ENCODE measurements around the gene IFT20. TPM values are rescaled to one million over a fixed set of nuclear protein-coding genes. Genes with fewer than 3 reads are reported as not detected.

Gene IFT20
- total and polyA plus RNA-seq, 10 of the 15 experiments (the other 5 are each of a cell fraction or from before 2014, with no cell fraction given) = 9.4 to 38.2 (median 19.1) TPM

- TF ChIP-seq BCL11A (IDR thresholded peaks at IDR 0.05; ENCODE audit: low read depth, low read length) = no peak
- no peak for TF ChIP-seq MTA2 (IDR thresholded peaks at IDR 0.05; ENCODE audit: low read depth)
- TF ChIP-seq RBBP5 (conservative IDR thresholded peaks at IDR 0.05) = no peak
- TF ChIP-seq MYB (IDR thresholded peaks at IDR 0.05; ENCODE audit: borderline replicate concordance, low read depth, low read length) = no peak
- TF ChIP-seq CEBPB (IDR thresholded peaks at IDR 0.05; ENCODE audit: borderline replicate concordance in 1 of 2, low read depth in 2 of 2, low read length in 2 of 2) = no peak
- TF ChIP-seq YBX1 (IDR thresholded peaks at IDR 0.05) = no peak
- TF ChIP-seq TCF12 (IDR thresholded peaks at IDR 0.05; ENCODE audit: low read depth, low read length) = no peak
- no peak for TF ChIP-seq CBX5 (IDR thresholded peaks at IDR 0.05; ENCODE audit: low read depth)
- no peak for TF ChIP-seq CHD1 (IDR thresholded peaks at IDR 0.05; ENCODE audit: low read depth, low read length)
- no peak for TF ChIP-seq IKZF2 (IDR thresholded peaks at IDR 0.05)
- TF ChIP-seq KLF5 (IDR thresholded peaks at IDR 0.05; ENCODE audit: partially characterized antibody) = no peak
- TF ChIP-seq LARP7 (IDR thresholded peaks at IDR 0.05) = 0 out of 2 replicates have a peak, but pooled peaks have one; percentile 11
- TF ChIP-seq PAX8 (IDR thresholded peaks at IDR 0.05) = no peak
- TF ChIP-seq IRF3 (IDR thresholded peaks at IDR 0.05) = no peak
- no peak for TF ChIP-seq SMAD1 (IDR thresholded peaks at IDR 0.05; ENCODE audit: low read depth, partially characterized antibody)
- TF ChIP-seq BMI1 (IDR thresholded peaks at IDR 0.05; ENCODE audit: borderline replicate concordance) = no peak
- no peak for TF ChIP-seq CEBPZ (IDR thresholded peaks at IDR 0.05; ENCODE audit: low read depth, low read length)
- no peak for TF ChIP-seq SIX5 (IDR thresholded peaks at IDR 0.05; ENCODE audit: low read depth, low read length, severe bottlenecking)
- no peak for TF ChIP-seq PML (IDR thresholded peaks at IDR 0.05; ENCODE audit: low read length)
- TF ChIP-seq ETV6 (conservative IDR thresholded peaks at IDR 0.05 in 1 of 2, IDR thresholded peaks at IDR 0.05 in 1 of 2; ENCODE audit: borderline replicate concordance in 1 of 2, low read depth in 1 of 2) = no peak
- peak; percentile 92 for TF ChIP-seq RAD51 (IDR thresholded peaks at IDR 0.05)
- TF ChIP-seq NFIC (IDR thresholded peaks at IDR 0.05; ENCODE audit: low read depth, low read length) = no peak
- no peak for TF ChIP-seq EZH2 (IDR thresholded peaks at IDR 0.05; ENCODE audit: borderline replicate concordance, control insufficient read depth, low read depth, low read length)
- no peak for TF ChIP-seq GABPA (IDR thresholded peaks at IDR 0.05; ENCODE audit: low read depth)
- no peak for TF ChIP-seq SMAD5 (IDR thresholded peaks at IDR 0.05; ENCODE audit: low read depth)
- no peak for TF ChIP-seq ATF2 (IDR thresholded peaks at IDR 0.05; ENCODE audit: low read length)
- peak in 1 of 2 experiments; percentile 64; a peak in 2 of 4 replicates for TF ChIP-seq SRF (IDR thresholded peaks at IDR 0.05; ENCODE audit: low read depth in 2 of 2, low read length in 2 of 2)
Measured at GRCh38 chr17:28371245-28372202, 36.3 kb upstream of the IFT20 start, which contains the start of gene SARM1 (continued).
